ENCODE results near the gene PCBP3.
"Not testable (repeated sequence)": the region's sequence is repeated elsewhere in the genome, so short reads cannot be mapped to it uniquely, and the experiment has no call there.

PCBP3 gene

DNA sequence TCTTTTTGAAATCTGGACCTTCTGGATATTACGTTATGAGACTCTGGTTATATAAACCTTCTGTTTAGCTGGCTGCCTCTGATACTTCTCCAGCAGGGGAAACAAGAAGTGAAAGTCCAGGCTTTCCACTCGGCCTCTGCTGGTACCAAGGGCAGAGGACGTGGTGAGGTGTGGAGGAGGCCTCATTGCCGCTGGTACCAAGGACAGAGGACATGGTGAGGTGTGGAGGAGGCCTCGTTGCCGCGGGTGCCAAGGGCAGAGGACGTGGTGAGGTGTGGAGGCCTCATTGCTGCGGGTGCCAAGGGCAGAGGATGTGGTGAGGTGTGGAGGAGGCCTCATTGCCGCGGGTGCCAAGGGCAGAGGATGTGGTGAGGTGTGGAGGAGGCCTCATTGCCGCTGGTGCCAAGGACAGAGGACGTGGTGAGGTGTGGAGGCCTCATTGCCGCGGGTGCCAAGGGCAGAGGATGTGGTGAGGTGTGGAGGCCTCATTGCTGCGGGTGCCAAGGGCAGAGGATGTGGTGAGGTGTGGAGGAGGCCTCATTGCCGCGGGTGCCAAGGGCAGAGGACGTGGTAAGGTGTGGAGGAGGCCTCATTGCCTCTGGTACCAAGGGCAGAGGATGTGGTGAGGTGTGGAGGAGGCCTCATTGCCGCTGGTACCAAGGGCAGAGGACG lies 242.5 kb downstream of the PCBP3 start:
- not testable (repeated sequence) for DNase-seq

- no peak for DNase-seq
Observed at GRCh38 chr21:45886610-45887026, 243.1 kb downstream of the PCBP3 start.

DNA sequence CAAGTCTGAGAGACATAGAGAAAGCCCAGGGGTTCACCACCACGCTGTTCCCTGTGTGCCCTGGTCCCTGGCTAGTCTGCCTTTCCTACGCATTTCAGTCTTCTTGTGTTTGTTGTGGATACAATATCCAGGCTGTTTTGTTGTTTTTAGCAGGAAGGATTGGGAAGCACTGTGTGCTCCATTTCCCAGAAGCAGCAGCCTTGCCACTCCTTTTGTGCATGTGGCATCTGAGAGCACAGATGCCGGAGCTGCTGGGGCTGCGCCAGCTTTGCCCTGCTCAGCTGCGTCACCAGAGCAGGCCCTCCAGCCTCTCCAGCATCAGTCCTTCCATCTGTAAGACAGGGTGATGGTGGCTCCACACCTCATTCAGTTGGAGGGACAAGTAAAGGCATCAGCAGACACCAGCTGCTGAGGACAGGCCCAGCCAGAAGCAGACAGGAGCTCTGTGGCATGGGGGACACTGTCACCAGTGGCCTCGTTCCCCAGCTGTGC lies 243.6 kb downstream of the PCBP3 start:
- no peak for DNase-seq

DNA sequence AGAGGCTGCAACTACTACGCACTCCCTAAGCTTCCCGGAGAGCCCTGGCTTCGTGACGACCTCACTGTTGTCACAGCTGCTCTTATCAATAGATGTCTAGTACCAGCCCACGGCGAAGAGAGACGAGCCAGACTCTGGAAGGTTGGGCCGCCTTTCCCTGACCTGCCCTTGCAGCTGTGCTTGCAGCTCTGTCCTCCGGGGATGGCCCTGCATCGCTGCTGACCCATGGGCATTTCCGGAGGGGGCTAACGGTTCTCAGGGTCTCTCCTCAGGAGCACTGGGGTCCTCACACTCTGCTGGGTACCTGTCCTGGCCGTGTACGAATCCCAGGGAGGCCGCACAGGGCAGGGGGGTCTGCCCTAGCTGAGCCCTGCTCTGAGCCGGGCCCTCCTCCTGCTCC lies 244.3 kb downstream of the PCBP3 start:
- no peak for DNase-seq

DNA sequence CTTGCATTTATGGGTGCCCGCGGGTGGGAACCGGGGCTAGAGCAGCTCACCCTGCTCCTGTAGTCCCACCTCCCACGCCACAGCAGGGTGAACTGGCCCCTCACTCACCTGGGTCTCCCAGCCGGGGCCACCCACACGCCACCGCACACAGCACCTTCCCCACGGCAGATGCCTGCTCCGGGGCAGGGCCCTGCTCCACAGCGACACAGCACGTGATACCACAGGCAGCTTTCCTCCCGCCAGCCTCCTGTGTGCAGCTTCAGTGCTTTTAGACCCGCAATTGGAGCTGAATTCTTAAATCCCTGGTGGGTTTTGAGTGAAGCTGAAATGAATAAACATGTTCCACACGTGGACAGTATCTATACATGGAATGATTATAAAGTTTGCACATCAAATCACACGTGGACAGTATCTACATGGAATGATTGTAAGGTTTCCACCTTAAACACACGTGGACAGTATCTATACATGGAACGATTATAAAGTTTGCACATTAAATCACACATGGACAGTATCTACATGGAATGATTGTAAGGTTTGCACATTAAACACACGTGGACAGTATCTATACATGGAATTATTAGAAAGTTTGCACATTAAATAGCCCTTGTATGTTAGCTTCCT lies 245.0 kb downstream of the PCBP3 start:
- no peak for DNase-seq

GRCh38 chr21:45889256-45889655 lies 245.7 kb downstream of the PCBP3 start:
- no peak for DNase-seq

- DNase-seq, result no peak
Observed at GRCh38 chr21:45889961-45890360, 246.4 kb downstream of the PCBP3 start.

- no peak for DNase-seq
Observed at GRCh38 chr21:45891388-45892155, 248.0 kb downstream of the PCBP3 start.

DNA sequence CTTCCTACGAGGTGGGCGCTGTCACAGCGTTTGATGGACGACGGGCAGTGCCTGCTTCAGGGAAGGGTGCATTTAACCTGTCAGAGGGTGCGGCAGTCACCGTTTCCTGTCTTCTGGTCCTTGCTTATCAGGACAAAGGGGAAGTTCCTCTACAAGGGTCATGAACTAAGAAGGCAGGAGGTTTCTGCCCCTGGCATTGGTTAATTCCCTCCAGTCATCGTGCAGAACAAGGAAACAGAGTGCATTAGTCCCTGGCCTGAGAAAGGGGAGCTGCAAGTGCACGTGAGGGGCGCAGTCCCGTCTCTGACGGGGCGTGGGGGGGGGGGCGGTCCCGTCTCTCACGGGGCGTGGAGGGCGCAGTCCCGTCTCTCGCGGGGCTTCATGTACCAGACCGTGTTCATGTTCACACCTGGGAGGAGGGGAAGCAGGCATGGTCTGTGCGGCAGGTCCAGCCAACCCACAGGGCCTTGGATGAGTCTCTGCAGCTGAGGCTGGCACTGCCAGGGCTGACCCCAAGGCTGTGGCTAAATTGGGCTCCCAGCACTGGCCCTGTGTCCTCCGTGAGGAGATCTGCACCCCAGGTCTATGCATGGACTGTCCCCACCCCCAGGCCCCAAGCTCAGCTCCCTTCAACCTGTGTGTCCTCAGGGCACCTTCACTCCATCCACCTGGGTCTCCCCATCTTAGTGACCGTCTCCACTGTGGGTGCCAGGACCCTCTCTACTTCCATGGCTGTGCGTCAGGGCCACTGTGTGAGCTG lies 248.8 kb downstream of the PCBP3 start:
- DNase-seq, result peak; percentile 33

GRCh38 chr21:45892916-45893739 lies 249.6 kb downstream of the PCBP3 start:
- DNase-seq, result no peak

- DNase-seq, result no peak
Observed at GRCh38 chr21:45893740-45894449, 250.4 kb downstream of the PCBP3 start.

DNA sequence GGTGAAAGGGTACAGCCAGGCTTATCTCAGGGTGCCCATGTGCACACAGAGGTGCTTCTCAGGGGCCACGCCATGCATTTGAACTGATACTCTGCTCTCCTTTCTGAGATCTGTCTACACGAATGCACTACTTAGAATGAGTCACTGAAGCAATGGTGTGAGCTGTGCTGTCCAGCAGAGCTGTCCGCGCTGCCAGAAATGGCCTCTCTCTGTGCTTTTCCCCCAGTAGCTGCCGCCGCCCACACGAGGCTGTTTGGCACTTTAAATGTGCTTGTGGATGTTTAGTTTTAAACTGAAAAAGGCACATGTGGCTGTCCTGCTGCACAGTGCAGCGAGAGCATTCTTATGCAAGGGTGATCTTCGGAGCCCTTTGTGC lies 250.9 kb downstream of the PCBP3 start:
- no peak for DNase-seq

GRCh38 chr21:45894906-45895777 lies 251.6 kb downstream of the PCBP3 start:
- DNase-seq, result no peak

- no peak for DNase-seq
Observed at GRCh38 chr21:45895778-45896370, 252.3 kb downstream of the PCBP3 start.

GRCh38 chr21:45896431-45896830 lies 252.9 kb downstream of the PCBP3 start:
- not testable (repeated sequence) for DNase-seq

GRCh38 chr21:45897191-45898027 lies 253.9 kb downstream of the PCBP3 start:
- DNase-seq, result no peak

- no peak for DNase-seq
Observed at GRCh38 chr21:45898028-45898350, 254.5 kb downstream of the PCBP3 start.

DNA sequence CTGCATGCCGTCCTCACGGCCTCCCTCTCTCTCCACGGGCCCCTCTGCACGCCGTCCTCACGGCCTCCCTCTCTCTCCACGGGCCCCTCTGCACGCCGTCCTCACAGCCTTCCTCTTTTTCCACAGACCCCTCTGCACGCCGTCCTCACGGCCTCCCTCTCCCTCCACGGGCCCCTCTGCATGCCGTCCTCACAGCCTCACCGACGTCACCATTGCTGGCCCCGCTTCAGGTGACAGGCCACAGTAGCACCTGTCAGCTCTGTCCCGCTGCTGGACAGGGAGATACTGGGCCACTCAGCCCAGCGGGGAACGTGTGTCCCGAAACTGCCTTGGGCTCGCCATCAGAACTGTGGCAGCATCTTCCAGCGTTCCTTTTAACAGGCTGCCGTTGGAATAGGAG lies 255.3 kb downstream of the PCBP3 start:
- DNase-seq, result no peak

DNA sequence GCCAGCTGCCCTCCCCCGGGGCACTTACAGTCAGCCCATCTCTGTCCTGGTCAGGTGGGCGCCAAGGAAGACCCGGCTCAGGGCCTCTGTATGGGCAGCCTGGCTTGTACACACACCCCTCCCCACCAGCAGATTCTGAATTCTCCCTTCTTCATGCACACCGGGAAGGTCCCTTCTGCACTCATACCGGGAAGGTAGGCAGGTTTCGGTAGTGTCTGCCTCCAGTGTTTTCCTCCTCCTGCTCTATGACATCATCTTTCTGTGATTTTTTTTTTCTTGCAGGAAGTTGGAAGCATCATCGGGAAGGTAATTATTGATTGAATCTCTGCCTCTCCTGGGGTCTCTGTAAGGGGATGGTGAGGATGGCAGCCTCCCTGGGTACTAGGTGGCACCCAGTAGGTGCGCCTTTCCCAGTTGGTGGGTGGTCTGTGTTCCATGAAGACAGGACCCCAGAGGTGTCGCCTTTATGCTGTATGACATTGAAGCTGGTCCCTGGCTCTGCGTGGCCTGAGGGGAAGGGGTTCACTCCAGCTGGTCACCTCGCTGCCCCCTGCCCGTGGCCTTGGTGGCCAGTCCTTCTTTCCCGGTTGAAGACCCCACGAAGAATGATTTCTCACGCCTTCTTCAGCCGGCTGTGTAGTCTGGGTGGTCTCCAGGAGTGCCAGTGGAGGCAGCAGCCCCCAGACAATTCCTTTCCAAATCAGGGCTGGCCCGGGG lies 255.9 kb downstream of the PCBP3 start:
- no peak for DNase-seq
